Upper lobe of right lung (tissue), 1 donor: ENCODE measurements around the gene KRTAP9-1. TPM values are rescaled to one million over a fixed set of nuclear protein-coding genes. Genes with fewer than 3 reads are reported as not detected.
"Not testable (repeated sequence)": the region's sequence is repeated elsewhere in the genome, so short reads cannot be mapped to it uniquely, and the experiment has no call there.

Source experiments
- ATAC-seq: fragments of 200-7000 bp; cut with Tn5 transposase; one replicate; pipeline ENCODE4 v1.9.1; 2020; ENCODE audit warnings: mild to moderate bottlenecking, moderate library complexity
- DNase-seq: peaks from one replicate; pipeline ENCODE4 v3.0.0-alpha.2; 2020
- H3K27ac ChIP-seq: fragments of 200-600 bp; one replicate; pipeline ENCODE4 v1.8.0; 2022
- H3K27me3 ChIP-seq: fragments of 200-600 bp; one replicate; pipeline ENCODE4 v1.8.0; 2022; ENCODE audit warnings: mild to moderate bottlenecking
- H3K36me3 ChIP-seq: fragments of 200-600 bp; one replicate; pipeline ENCODE4 v1.8.0; 2022
- H3K4me1 ChIP-seq: fragments of 200-600 bp; one replicate; pipeline ENCODE4 v1.8.0; 2022
- H3K4me3 ChIP-seq: fragments of 200-600 bp; one replicate; pipeline ENCODE4 v1.8.0; 2022; ENCODE audit warnings: mild to moderate bottlenecking
- H3K9me3 ChIP-seq: fragments of 200-600 bp; one replicate; pipeline ENCODE4 v1.8.0; 2022
- intact Hi-C: fragments of 100-400 bp; cut with DNase I; formaldehyde crosslinking; loops from one replicate; pipeline ENCODE4 v1.11.0; 2022
- total RNA-seq: library from RNA; stranded (reverse); fragmentation: NEBNext Ultra II Directional; extraction: Animal tissue kit (Norgen Biotek cat#: 25700); gene quantifications from one replicate; pipeline ENCODE4 v1.2.1, GENCODE V29; 2021
- TF ChIP-seq, protein P1 (sequence below): fragments of 200-600 bp; IDR thresholded peaks from one replicate; pipeline ENCODE4 v1.8.0; 2022; ENCODE audit warnings: antibody characterized with exemption
- donor health status: DM: no; HTN: yes; CAD: no; lungs with severe emphysema.

The KRTAP9-1 gene
- total RNA-seq, 1 donor from 2014 or later: not detected

- ATAC-seq: no peak
- DNase-seq: no peak
- intact Hi-C loops: no loop called here
Measured at GRCh38 chr17:41231731-41232130, 42.0 kb downstream of the KRTAP9-1 start.

DNA sequence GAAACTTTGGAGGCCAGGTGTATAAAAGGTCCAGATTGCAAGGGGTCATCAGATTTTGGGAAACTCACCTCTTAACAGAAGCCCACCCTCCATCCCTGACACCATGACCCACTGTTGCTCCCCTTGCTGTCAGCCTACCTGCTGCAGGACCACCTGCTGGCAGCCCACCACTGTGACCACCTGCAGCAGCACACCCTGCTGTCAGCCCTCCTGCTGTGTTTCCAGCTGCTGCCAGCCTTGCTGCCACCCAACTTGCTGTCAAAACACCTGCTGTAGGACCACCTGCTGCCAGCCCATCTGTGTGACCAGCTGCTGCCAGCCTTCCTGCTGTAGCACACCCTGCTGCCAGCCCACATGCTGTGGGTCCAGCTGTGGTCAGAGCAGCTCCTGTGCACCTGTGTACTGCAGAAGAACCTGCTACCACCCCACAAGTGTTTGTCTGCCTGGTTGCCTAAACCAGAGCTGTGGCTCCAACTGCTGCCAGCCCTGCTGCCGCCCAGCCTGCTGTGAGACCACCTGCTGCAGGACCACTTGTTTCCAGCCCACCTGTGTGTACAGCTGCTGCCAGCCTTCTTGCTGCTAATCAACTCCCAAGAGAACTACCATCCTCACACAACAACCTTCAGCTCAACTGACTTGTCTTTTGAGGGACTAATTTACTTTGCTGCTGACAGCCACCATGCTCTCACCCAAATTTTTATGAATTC is 42.9 kb downstream of the KRTAP9-1 start, which contains the start of gene KRTAP9-3:
TSS of gene KRTAP9-3 (plus strand) at position 51 of the 707 bp plus-strand sequence. CDS start at position 104, 53 bp downstream.
- DNase-seq, intact Hi-C loops, H3K4me3 ChIP-seq, ATAC-seq, H3K27ac ChIP-seq, H3K36me3 ChIP-seq, H3K9me3 ChIP-seq, H3K4me1 ChIP-seq, H3K27me3 ChIP-seq: not testable (repeated sequence)

More at GRCh38 chr17:41231731-41232130, 42.0 kb downstream of the KRTAP9-1 start:
- Histone ChIP-seq H3K4me3 (no peak overlapping the region), H3K36me3 (no peaks in the 10 kb centered on the region), H3K4me1 (no peaks in the 10 kb centered on the region), H3K27me3 (peaks cover 5% of the 10 kb centered on the region), H3K9me3 (no peaks in the 10 kb centered on the region), H3K27ac (no peak overlapping the region)
- TF ChIP-seq, protein P1, sequence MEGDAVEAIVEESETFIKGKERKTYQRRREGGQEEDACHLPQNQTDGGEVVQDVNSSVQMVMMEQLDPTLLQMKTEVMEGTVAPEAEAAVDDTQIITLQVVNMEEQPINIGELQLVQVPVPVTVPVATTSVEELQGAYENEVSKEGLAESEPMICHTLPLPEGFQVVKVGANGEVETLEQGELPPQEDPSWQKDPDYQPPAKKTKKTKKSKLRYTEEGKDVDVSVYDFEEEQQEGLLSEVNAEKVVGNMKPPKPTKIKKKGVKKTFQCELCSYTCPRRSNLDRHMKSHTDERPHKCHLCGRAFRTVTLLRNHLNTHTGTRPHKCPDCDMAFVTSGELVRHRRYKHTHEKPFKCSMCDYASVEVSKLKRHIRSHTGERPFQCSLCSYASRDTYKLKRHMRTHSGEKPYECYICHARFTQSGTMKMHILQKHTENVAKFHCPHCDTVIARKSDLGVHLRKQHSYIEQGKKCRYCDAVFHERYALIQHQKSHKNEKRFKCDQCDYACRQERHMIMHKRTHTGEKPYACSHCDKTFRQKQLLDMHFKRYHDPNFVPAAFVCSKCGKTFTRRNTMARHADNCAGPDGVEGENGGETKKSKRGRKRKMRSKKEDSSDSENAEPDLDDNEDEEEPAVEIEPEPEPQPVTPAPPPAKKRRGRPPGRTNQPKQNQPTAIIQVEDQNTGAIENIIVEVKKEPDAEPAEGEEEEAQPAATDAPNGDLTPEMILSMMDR: no peak

DNA sequence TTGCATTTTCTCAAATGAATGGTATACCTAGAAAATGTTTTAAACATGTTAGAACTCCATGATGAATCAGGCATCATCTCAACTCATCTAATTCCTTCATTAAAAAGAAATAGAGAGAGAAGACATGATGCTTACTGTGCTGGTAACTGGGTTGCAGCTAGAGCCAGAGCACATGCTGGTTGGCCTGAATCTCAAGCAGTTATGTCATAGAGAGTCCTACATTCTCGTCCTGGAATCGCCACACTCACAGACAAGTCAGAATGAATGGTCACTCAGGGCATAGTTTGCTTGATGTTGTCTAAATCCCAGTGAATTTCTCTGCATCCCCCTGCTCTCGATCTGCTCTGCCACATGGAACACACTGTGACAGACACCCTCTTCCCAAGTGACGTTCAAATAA is 47.4 kb downstream of the KRTAP9-1 start:
- H3K27me3 ChIP-seq, ATAC-seq, H3K36me3 ChIP-seq, intact Hi-C loops, H3K9me3 ChIP-seq, H3K4me1 ChIP-seq, H3K4me3 ChIP-seq, DNase-seq, H3K27ac ChIP-seq: not testable (repeated sequence)

DNA sequence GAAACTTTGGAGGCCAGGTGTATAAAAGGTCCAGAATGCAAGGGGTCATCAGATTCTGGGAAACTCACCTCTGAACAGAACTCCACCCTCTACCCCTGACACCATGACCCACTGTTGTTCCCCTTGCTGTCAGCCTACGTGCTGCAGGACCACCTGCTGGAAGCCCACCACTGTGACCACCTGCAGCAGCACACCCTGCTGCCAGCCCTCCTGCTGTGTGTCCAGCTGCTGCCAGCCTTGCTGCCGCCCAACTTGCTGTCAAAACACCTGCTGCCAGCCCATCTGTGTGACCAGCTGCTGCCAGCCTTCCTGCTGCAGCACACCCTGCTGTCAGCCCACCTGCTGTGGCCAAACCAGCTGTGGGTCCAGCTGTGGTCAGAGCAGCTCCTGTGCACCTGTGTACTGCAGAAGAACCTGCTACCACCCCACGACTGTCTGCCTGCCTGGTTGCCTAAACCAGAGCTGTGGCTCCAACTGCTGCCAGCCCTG is 48.3 kb downstream of the KRTAP9-1 start, which contains the start of gene KRTAP9-8:
TSS of gene KRTAP9-8 (plus strand) at position 51 of the 489 bp plus-strand sequence. CDS start at position 104, 53 bp downstream.
- H3K36me3 ChIP-seq, ATAC-seq, H3K27ac ChIP-seq, H3K27me3 ChIP-seq, H3K4me3 ChIP-seq, H3K4me1 ChIP-seq, DNase-seq, intact Hi-C loops, H3K9me3 ChIP-seq: not testable (repeated sequence)

Other genes starting within 250 kb of the KRTAP9-1 start
- 0.35 TPM for gene KRT39, start 222.9 kb upstream of the KRTAP9-1 start, total RNA-seq
- not detected for gene KRT40, start 205.6 kb upstream of the KRTAP9-1 start, total RNA-seq
- not detected for gene KRTAP3-3, start 195.7 kb upstream of the KRTAP9-1 start, total RNA-seq
- gene KRTAP3-2, start 190.0 kb upstream of the KRTAP9-1 start, total RNA-seq: not detected
- gene KRTAP3-1, start 180.8 kb upstream of the KRTAP9-1 start, total RNA-seq: not detected
- not detected for gene KRTAP1-5, start 162.7 kb upstream of the KRTAP9-1 start, total RNA-seq
- gene KRTAP1-4, start 159.7 kb upstream of the KRTAP9-1 start, total RNA-seq: not detected
- gene KRTAP1-3, start 155.0 kb upstream of the KRTAP9-1 start, total RNA-seq: not detected
- gene KRTAP1-1, start 148.4 kb upstream of the KRTAP9-1 start, total RNA-seq: not detected
- gene KRTAP2-1, start 142.6 kb upstream of the KRTAP9-1 start, total RNA-seq: not detected
- not detected for gene KRTAP2-2, start 134.7 kb upstream of the KRTAP9-1 start, total RNA-seq
- gene KRTAP2-3, start 129.8 kb upstream of the KRTAP9-1 start, total RNA-seq: not detected
- not detected for gene KRTAP2-4, start 124.0 kb upstream of the KRTAP9-1 start, total RNA-seq
- gene KRTAP4-7, start 105.7 kb upstream of the KRTAP9-1 start, total RNA-seq: not detected
- not detected for gene KRTAP4-8, start 91.7 kb upstream of the KRTAP9-1 start, total RNA-seq
- not detected for gene KRTAP4-16, start 87.7 kb upstream of the KRTAP9-1 start, total RNA-seq
- gene KRTAP4-9, start 84.5 kb upstream of the KRTAP9-1 start, total RNA-seq: not detected
- gene KRTAP4-11, start 71.5 kb upstream of the KRTAP9-1 start, total RNA-seq: not detected
- not detected for gene KRTAP4-12, start 65.7 kb upstream of the KRTAP9-1 start, total RNA-seq
- gene KRTAP4-6, start 49.3 kb upstream of the KRTAP9-1 start, total RNA-seq: not detected
- not detected for gene KRTAP4-5, start 40.1 kb upstream of the KRTAP9-1 start, total RNA-seq
- not detected for gene KRTAP4-4, start 29.1 kb upstream of the KRTAP9-1 start, total RNA-seq
- not detected for gene KRTAP4-3, start 21.7 kb upstream of the KRTAP9-1 start, total RNA-seq
- gene KRTAP4-2, start 11.7 kb upstream of the KRTAP9-1 start, total RNA-seq: not detected
- gene KRTAP4-1, start 5.0 kb upstream of the KRTAP9-1 start, total RNA-seq: not detected
- not detected for gene KRTAP9-2, start 36.8 kb downstream of the KRTAP9-1 start, total RNA-seq
- gene KRTAP9-3, start 42.6 kb downstream of the KRTAP9-1 start, total RNA-seq: not detected
- gene KRTAP9-8, start 48.1 kb downstream of the KRTAP9-1 start, total RNA-seq: not detected
- not detected for gene KRTAP9-4, start 59.8 kb downstream of the KRTAP9-1 start, total RNA-seq
- not detected for gene KRTAP9-9, start 65.5 kb downstream of the KRTAP9-1 start, total RNA-seq
- not detected for gene KRTAP9-6, start 75.5 kb downstream of the KRTAP9-1 start, total RNA-seq
- gene KRTAP9-7, start 85.8 kb downstream of the KRTAP9-1 start, total RNA-seq: not detected
- not detected for gene KRTAP29-1, start 113.0 kb downstream of the KRTAP9-1 start, total RNA-seq
- not detected for gene KRTAP16-1, start 119.4 kb downstream of the KRTAP9-1 start, total RNA-seq
- gene KRTAP17-1, start 125.8 kb downstream of the KRTAP9-1 start, total RNA-seq: not detected
- gene KRT33A, start 160.9 kb downstream of the KRTAP9-1 start, total RNA-seq: not detected
- not detected for gene KRT33B, start 179.9 kb downstream of the KRTAP9-1 start, total RNA-seq
- gene KRT34, start 192.4 kb downstream of the KRTAP9-1 start, total RNA-seq: not detected
- not detected for gene KRT31, start 207.7 kb downstream of the KRTAP9-1 start, total RNA-seq
- not detected for gene KRT37, start 234.7 kb downstream of the KRTAP9-1 start, total RNA-seq